EL (cell line): Measurements from ENCODE around the gene LDLRAD2.
A peak's percentile ranks its signal among the peaks of the same experiment; 100 is the strongest.
"Not testable (repeated sequence)": the region's sequence is repeated elsewhere in the genome, so short reads cannot be mapped to it uniquely, and the experiment has no call there.

ENCODE experiments used
- DNase-seq: peaks from one replicate; pipeline ENCODE4 v3.0.0-alpha.2; 2016

The LDLRAD2 gene, protein sequence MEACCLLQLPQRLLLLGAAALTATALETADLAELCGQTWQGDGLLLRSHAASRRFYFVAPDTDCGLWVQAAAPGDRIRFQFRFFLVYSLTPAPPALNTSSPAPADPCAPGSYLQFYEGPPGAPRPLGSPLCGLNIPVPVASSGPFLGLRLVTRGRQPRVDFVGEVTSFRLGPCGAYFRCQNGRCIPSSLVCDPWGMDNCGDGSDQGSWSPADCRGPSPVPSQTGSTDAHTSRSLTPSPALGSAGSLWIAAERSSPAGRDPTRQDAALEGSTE

DNA sequence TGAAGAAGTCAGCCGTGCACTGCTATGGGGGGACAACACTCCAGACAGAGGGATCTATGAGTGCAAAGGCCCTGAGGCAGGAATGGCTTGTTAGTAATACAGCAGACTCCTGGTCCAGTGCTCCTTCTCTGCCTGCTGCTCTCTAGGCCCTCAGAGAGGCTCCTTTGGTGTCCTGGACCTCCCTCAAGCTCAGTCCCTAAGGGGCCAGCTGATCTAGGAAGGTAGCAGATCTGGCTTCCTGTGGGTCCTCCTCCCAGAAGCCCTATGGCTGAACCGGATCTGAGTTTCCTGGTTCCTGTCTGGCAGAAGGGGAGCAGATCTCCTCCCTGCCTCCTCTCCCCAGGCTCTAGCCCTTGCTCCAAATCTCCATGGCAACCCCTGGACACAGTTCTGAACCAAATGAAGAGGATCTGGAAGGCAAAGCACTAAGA, at the start of gene LDLRAD2:
TSS of gene LDLRAD2 (plus strand) at position 391 of the 431 bp plus-strand sequence. CDS start 187 bp downstream, outside the sequence.
- no peak for DNase-seq

DNA sequence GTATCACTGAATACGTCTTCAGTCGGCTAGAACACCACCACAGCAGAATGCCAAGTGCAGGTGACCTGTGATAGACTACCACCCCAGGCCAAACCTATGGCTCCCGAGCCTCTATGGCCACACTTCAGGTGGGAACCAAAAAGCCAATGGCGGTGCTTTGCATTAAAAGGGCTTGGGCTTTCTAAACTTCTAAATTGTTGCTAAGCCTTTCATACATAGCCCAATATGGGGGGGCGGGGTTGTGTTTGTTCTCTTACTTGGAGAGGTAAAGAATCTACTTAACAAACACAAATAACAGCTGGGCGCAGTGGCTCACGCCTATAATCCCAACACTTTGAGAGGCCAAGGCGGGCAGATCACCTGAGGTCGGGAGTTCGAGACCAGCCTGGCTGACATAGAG, 48.8 kb upstream of the LDLRAD2 start:
- no peak for DNase-seq

DNA sequence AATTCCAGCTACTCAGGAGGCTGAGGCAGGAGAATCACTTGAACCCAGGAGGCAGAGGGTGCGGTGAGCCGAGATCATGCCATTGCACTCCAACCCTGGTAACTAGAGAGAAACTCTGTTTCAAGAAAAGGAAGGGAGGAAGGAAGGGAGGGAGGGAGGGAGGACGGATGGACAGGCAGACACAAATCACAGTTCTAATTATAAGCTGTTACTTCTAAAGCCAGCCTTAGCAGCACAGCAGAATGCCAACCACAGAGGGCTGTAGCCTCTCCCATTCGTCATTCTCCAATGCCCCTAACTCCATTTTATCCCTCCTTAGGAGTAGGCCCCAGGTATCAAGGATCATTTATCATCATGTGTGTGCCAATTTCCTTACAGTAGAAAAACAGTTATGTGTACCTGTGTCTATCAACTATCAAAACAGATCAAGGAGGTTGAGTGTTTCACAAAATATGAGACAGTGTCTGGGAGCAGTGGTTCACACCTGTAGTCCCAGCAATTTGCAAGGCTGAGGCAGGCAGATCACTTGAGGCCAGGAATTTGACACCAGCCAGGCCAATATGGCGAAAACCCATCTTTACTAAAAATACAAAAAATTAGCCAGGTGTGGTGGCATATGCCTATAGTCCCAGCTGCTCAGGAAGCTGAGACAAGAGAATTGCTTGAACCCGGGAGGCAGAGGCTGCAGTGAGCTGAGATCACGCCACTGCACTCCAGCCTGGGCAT, 48.2 kb upstream of the LDLRAD2 start:
- DNase-seq = no peak

DNA sequence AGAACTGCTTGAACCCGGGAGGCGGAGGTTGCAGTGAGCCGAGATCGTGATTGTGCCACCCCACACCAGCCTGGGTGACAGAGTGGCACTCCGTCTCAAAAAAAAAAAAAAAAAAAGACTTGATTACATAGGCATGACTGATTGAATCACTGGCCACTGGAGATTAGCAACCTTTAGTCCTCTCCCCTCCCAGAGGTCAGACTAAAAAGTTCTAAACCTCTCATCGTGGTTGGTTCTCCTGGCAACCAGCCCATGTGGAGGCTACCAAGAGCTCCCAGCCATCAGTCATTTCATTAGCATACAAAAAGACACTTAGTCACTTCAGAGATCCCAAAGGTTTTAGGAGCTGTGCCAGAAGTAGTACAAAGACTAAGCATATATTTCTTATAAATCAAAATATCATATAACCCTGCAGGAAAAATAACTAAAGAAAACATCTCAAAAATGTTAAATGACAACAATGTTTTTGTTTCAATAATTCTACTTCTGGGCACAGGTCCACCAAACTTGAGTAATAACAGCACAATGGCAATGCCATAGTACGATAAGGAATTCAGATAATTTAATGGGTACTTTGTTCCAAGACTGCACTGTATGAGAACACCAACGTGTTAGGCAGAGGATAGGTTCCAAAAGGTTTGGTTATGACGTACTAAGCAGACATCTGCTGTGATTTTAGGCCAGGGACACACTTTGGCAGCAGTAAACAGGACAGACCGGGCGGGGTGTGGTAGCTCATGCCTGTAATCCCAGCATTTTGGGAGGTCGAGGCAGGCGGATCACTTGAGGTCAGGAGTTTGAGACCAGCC, 47.2 kb upstream of the LDLRAD2 start:
- peak; percentile 97 for DNase-seq

DNA sequence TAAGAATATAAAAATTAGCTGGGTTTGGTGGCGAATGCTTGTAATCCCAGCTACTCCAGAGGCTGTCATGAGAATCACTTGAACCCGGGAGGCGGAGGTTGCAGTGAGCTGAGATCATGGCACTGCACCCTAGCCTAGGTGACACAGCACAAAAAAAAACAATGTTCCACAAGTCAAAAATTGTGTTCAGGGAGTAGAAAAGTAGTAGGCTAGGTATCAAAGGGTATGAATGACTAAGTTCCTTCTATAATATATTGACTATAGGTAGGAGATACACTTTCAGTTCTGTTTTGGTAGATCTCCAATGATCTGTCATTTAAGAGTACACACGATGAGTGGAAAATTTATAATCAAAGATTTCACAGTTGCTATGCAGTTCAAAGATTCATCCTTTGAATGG, 45.9 kb upstream of the LDLRAD2 start:
- no peak for DNase-seq

DNA sequence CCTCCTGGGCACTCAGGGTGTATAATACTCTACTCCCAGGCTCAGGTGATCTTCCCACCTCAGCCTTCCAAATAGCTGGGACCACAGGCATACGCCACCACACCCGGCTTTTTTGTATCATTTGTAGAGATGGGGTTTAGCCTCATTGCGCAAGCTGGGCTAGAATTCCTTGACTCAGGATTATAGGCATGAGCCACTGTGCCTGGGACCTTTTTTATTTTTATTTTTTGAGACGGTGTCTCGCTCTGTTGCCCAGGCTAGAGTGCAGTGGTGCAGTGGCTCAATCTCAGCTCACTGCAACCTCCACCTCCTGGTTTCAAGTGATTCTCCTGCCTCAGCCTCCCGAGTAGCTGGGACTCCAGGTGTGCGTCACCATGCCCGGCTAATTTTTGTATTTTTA, 45.0 kb upstream of the LDLRAD2 start:
- not testable (repeated sequence) for DNase-seq

DNA sequence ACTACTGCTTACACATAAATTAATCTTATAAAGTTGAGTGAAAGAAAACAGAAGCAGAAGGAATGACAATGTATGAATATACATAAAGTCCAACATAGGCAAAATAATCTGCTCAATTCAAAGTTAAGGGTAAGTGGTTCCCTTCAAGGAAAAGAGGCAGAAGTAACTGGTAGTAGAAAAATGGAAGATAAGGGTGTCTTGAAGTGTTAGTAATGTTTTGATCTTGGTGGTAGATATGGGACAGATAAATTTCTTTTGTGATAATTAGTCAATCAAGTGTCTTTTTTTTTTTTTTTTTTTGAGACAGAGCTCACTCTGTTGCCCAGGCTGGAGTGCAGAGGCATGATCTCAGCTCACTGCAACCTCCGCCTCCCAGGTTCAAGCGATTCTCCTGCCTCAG, 41.9 kb upstream of the LDLRAD2 start:
- no peak for DNase-seq

DNA sequence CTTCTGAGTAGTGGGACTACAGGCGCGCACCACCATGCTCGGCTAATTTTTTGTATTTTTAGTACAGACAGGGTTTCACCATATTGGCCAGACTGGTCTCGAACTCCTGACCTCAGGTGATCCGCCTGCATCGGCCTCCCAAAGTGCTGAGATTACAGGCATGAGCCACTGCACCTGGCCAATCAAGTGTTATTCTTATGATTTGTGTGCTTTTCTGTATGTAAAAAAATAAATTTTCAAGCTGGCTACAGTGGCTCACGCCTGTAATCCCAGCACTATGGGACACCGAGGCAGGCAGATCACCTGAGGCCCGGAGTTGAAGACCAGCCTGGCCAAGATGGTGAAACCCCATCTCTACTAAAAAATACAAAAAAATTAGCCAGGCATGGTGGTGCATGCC, 41.5 kb upstream of the LDLRAD2 start:
- not testable (repeated sequence) for DNase-seq

DNA sequence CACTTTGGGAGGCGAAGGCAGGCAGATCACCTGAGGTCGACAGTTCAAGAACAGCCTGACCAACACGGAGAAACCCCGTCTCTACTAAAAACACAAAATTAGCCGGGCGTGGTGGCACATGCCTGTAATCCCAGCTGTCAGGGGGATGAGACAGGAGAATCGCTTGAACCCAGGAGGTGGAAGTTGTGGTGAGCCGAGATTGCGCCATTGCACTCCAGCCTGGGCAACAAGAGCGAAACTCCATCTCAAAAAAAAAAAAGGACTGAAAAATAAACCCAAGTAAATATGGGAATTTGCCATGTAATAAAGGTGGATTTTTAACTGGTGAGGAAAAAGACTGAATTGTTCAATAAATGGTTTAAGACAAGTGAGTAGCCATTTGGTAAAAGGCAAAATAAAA, 40.4 kb upstream of the LDLRAD2 start:
- not testable (repeated sequence) for DNase-seq

DNA sequence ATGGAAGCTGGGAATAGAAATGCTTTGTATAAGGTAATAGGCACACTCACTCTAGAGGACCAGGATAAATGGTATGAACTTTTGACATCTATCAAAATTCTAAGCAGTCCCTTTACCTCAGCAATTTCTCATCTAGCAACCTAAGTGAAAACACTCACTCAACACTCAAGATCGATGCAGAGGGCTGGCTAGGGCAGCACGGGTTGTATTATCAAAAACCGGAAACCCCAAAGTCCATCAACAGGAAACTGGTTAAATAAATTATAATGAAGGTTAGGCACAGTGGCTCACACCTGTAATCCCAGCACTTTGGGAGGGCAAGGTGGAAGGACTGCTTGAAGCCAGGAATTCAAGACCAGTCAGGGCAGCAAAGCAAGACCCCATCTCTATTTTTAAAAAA, 38.5 kb upstream of the LDLRAD2 start:
- DNase-seq = no peak

DNA sequence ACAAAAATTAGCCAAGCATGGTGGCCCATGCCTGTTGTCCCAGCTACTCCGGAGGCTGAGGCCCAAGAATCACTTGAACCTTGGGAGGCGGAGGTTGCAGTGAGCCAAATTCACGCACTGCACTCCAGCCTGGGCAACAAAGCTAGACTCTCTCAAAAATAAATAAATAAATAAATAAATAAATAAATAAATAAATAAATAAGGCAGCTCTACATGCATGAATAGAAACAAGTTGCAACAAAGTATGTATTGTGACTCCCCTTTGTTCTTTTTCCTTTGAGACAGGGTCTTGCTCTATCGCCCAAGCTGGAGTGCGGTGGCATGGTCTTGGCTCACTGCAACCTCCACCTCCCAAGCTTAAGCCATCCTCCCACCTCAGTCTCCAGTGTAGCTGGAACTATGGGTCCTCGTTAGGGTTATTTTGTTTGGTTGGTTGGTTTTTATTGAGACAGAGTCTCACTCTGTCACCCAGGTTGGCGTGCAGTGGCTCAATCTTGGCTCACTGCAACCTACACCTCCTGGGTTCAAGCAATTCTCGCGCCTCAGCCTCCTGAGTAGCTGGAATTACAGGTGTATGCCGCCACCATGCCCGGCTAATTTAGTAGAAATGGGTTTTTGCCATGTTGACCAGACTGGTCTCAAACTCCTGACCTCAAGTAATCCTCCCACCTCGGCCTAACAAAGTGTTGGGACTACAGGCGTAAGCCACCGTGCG, 37.1 kb upstream of the LDLRAD2 start:
- no peak for DNase-seq

DNA sequence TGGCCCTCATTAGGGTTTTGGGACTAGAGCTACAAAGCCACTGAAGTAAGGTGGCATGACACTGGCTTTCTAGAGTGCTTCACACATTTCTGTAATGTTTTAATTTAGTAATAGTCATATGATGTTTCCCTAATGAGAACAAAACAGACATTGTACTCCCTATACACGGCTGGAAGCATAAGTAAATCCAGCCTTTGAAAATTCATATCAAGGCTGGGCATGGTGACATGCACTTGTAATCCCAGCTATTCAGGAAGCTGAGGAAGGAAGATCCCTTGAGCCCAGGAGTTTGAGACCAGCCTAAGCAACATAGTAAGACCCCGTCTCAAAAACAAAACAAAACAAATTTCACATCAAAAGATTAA, 36.5 kb upstream of the LDLRAD2 start:
- no peak for DNase-seq

DNA sequence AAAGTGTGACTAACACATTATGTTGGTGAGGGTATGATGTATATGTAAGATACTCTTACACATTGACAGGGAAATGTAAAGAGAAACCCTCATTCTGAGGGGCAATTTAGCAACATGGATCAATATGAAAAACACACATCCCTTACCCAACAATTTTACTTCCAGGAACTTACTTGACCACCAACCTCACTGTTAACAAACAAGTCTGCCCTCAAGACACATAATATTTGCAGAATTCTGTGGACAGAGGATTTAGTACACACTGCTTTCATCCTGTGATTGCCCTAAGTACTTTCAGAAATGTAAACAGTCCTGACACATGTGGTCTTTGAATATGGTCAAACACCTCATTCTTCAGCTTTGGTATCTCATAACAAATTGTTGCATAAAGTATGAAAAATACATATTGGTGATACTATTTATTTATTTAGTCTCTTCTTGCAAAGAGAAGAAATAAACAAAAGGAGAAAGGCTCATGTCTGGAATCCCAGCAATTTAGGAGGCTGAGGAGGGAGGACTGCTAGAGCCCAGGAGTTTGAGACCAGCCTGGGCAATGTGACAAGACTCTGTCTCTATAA, 36.0 kb upstream of the LDLRAD2 start:
- DNase-seq = peak; percentile 58

DNA sequence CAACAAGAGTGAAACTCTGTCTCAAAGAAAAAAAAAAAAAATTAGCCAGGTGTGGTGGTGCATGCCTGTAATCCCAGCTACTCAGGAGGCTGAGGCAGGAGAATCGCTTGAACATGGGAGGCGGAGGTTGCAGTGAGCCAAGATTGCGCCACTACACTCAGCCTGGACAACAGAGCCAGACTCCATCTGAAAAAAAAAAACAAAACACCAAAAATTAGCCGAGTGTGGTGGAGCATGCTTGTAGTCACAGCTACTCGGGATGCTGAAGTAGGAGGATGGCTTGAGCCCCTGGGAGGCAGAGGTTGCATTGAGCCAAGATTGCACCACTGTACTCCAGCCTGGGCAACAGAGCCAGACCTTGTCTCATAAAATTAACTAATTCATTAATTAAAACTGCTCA, 35.1 kb upstream of the LDLRAD2 start:
- DNase-seq = not testable (repeated sequence)

DNA sequence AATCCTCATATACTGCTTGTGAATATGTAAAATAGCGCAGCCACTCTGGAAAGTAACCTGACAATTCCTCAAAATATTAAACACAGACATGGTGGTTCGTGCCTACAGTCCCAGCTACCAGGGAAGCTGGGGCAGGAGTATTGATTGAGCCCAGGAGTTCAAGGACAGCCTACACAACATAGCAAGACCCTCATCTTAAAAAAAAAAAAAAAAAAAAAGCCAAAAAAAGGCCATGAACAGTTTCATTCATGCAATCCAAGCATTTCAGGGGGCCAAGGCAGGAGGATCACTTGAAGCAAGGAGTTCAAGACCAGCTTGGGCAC, 33.7 kb upstream of the LDLRAD2 start:
- no peak for DNase-seq

DNA sequence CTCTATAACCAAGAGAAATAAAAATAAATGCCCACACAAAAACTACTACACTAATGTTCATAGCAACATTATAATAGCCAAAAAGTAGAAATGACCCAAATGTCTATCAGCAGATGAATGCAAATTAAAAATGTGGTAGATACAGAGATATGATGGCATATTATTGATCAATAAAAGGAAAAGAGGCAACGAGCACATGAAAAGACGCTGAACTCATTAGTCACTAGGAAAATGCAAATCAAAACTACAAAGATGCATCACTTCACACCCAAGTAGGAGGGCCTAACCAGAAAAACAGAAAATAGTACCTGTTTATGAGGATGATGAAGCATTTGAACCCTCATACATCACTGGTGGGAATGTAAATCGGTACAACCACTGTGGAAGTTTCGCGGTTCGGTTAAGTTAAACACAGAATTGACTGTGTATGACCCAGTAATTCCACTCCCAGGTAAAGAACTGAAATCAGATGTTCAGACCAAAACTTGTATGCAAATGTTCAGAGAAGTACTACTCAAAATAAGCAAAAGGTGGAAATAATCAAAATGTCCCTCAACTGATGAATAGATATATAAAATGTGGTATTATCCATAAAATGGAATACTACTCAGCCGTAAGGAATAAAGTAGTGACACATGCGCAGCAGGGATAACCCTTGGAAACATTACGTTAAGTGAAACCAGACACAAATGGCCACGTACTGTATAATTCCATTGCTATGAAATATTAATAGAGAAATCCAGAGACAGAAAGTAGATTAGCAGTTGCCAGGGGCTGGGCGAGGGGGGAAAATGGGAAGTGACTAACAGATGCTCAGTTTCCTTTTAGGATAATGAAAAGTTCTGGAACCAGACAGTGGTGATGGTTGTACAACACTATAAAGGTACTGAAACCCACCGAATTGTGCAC, 32.2 kb upstream of the LDLRAD2 start:
- DNase-seq = no peak

DNA sequence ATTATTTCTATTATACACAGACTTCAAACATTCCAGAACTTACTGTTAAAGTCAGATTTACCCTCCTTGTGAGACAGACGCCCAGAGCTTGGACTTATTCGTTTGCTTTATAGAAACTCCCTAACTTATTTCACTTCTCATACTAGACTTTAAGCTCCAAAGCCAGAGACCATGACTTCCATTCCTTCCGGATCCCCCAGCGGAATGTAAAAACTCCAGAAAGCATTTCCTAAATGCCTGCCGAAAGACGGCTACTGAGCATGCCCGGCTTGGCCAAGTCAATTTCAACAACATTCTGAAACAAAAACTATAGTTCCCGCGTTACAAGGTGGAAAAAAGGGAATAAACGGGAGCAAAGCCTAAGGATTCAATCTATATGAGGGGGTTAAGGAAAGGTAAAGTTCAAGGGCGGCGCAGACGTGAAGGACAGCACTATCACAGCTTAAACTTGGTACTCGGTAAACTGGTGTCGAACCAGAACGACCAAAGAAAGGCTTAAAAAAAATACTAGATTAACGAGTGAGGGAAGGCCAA, 30.2 kb upstream of the LDLRAD2 start:
- DNase-seq = peak; percentile 58

DNA sequence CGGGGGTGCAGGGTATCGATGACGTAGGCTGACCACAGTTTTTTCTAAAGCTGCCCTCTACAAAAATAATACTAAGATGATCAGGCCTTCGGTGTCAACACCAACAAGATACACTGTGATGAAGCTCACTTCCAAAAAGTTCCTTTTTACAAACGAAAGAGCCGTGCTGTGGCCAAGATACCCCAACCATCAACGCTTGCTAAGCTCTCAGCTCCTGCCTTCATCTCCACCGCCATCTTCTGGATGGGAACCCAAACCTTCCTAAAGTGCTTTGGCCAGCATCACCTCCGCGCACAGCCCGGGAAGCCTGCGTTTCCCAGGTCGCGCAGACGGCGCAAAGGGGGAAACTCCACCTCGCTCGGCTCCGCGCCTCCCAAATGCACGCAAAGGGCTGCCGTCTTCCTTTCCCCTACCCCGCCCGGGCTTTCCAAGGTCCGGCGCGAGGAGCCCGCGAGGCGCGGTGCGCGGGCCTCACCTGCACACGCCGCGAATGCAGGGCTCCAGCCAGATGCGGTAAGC, 29.7 kb upstream of the LDLRAD2 start:
- peak; percentile 61 for DNase-seq

DNA sequence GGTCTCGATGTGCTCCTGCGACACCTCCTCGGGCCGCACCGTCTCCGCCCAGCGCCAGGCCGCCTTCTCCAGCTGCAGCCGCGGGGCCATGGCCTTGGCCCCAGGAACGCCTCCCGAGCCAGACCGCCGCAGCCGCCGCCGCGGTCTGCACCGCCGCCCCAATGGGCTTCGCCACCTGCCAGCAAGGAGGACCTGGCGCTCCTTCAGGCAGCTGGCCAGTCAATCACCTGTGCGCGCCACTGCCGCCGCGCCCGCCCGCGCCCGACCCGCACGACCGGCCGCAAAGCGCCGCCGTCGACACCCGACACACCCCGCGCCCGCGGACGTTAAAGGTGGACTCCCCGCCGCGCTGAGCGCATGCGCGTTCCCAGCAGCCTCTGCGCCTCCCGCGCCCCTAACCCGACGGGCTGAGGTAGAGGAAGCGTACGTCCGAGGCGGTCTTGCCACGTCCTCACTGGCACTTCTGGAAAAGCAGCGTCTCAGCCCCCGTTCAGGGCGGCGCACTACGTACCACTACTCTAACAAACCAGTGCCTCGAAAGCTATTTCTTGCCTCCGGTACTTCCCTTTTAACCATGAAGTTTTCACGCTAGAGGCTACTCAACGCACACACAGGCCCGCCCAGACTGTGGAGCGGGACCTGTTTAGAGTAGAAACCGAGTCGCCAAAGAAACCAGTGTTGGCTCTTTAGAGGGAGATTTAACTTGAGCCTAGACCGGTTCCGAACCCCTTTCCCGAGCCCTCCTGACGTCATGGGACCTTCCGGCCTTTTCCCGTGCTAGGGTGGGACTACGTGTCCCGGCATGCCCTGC, 29.0 kb upstream of the LDLRAD2 start, which contains the start of gene USP48:
TSS of gene USP48 (minus strand) at position 282 of the 811 bp plus-strand sequence. CDS start at position 90, 192 bp downstream.
- DNase-seq = peak; percentile 97
